Measurements from ENCODE around the gene TAF15. TPM values are rescaled to one million over a fixed set of nuclear protein-coding genes. Genes with fewer than 3 reads are reported as not detected.

Gene TAF15
- total and polyA plus RNA-seq, 7 experiments from 2014 or later, result 27.8 to 281 (median 193) TPM

DNA sequence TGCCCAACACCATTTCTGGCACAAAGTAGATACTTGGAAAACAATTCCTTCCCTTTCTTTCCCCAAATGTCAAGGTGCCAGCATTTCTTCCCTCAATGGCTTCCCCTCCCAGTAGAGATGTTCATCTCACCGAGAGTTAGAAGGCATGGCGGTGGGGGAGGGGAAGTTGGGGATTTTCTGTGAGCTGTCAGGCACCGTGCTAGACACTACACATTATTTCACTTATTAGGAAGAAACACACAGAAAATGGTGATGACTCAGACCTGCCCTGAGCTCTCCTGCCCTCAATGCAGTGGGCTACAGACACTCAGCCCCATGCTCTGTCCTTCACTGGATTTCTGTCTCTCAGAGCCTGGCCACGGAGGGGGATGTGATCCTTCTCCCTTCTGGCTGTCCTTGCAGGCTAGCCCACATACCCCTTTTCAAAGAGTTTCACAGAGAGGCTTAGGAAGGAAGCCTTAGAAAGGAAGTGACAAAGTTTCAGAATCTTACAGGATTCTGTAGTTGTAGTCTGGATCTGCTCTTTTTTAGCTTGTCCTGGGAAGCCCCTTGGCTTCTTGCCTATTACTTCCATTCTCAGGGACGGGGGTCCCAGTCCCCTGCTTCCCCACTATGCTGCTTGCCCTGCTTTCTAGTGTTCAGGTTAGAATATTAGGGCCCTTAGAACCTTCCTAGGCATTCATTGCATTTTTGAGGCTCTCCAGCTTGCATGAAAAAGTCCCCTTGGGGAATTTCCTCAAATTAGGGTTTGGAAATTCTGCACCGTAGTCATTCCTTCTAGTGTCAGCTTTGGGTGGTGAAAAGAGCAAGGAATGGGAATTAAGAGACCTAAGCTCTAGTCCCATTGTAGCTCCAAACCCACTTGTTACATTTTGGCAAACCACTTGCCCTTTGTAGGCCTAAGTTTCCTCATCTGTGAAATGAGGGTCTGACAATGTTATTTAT is 83.1 kb downstream of the TAF15 start:
- Histone ChIP-seq H3K27me3 (ENCODE audit: control insufficient read depth in 2 of 2, insufficient read depth in 2 of 2, low read length in 2 of 2) (no peaks in the 10 kb centered on the region), H3K36me3 (ENCODE audit: control insufficient read depth in 2 of 3, insufficient read depth in 3 of 3, low read length in 3 of 3) (no peaks in the 10 kb centered on the region), H3K4me3 (ENCODE audit: low read length) (no peak overlapping the region), H3K27ac (ENCODE audit: low read depth, low read length) (no peak overlapping the region), H3K4me1 (ENCODE audit: control insufficient read depth in 2 of 2, insufficient read depth in 2 of 2, low read length in 2 of 2) (peaks cover 0 to 71% of the 10 kb centered on the region in 2 donors), H3K9me3 (ENCODE audit: control insufficient read depth in 2 of 3, low read length in 3 of 3) (no peaks in the 10 kb centered on the region)
- ChIA-PET CTCF (no interaction called here), POLR2A (no interaction called here)
- intact Hi-C loops (cut with micrococcal nuclease), result loop anchor here in 1 of 2 donors (5.0 kb wide), 1 partner anchor 45 kb away; no protein-coding TSS in a partner anchor
- Mint-ChIP-seq H3K36me3 (peaks cover 0 to 14% (median 0%) of the 10 kb centered on the region in 5 donors), H3K4me3 (peak overlapping the region in 1 of 10 donors; percentile 46), H3K27me3 (peaks cover 0 to 5% (median 0%) of the 10 kb centered on the region in 5 donors), H3K27ac (peak overlapping the region in 1 of 9 donors; percentile 89), H3K4me1 (peaks cover 0 to 62% (median 7%) of the 10 kb centered on the region in 7 donors), H3K9me3 (peaks cover 0 to 2% (median 0%) of the 10 kb centered on the region in 11 donors)
- peak; percentile 45 for ATAC-seq
- peak in 1 of 9 donors; percentile 61 for DNase-seq

DNA sequence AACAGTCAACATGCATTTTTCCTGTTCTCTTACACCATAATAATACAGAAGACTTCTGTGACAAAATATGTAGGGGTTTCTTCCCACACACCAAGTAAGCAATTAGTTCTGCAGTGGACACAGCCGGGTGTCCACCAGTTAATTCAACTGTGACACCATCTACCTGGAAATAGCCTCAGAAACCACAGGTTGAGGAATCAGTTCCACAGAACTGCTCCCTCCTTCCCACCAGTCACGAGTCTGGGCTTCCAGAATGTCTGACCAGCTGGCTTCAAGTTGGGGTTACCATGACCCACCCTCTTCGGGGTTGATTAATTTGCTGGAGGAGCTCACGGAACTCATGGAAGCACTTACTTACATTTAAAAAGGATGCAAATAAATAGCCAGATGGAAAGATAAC is 84.5 kb downstream of the TAF15 start:
- ATAC-seq, result no peak
- DNase-seq, result no peak
- Mint-ChIP-seq H3K36me3 (peaks cover 0 to 12% (median 0%) of the 10 kb centered on the region in 5 donors), H3K9me3 (peaks cover 0 to 2% (median 0%) of the 10 kb centered on the region in 11 donors), H3K27ac (no peak overlapping the region), H3K4me3 (no peak overlapping the region), H3K4me1 (peaks cover 0 to 70% (median 11%) of the 10 kb centered on the region in 7 donors), H3K27me3 (peaks cover 0 to 6% (median 0%) of the 10 kb centered on the region in 5 donors)
- Histone ChIP-seq H3K27me3 (ENCODE audit: control insufficient read depth in 2 of 2, insufficient read depth in 2 of 2, low read length in 2 of 2) (no peaks in the 10 kb centered on the region), H3K4me3 (ENCODE audit: low read length) (no peak overlapping the region), H3K9me3 (ENCODE audit: control insufficient read depth in 2 of 3, low read length in 3 of 3) (no peaks in the 10 kb centered on the region), H3K27ac (ENCODE audit: low read depth, low read length) (no peak overlapping the region), H3K4me1 (ENCODE audit: control insufficient read depth in 2 of 2, insufficient read depth in 2 of 2, low read length in 2 of 2) (peaks cover 0 to 77% of the 10 kb centered on the region in 2 donors), H3K36me3 (ENCODE audit: control insufficient read depth in 2 of 3, insufficient read depth in 3 of 3, low read length in 3 of 3) (no peaks in the 10 kb centered on the region)
- CTCF ChIA-PET, result no interaction called here
- intact Hi-C loops (cut with micrococcal nuclease), result loop anchor here in 1 of 2 donors (5.0 kb wide), 1 partner anchor 46 kb away; no protein-coding TSS in a partner anchor
- POLR2A ChIA-PET, result no interaction called here

DNA sequence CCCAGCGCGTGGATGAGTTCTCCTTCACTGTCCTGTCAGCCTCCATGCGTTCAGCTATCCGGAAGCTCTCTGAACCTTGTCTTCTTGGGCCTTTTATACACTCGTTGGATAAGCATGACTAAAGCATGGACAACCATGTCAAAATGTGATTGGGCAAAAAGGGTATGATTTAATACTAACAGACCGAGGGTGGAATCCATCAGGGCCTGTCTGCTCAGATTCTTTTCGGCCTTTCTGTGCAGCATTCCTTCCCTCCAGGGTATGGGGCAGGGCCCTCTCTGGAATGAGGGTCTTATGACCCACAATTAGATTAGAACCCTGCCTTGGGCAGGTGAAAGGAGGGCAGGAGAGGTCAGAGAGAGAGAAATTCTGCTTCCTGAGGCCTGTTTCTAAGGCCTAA is 84.9 kb downstream of the TAF15 start:
- Mint-ChIP-seq H3K36me3 (peaks cover 0 to 12% (median 0%) of the 10 kb centered on the region in 5 donors), H3K9me3 (peaks cover 0 to 2% (median 0%) of the 10 kb centered on the region in 11 donors), H3K4me1 (peaks cover 0 to 70% (median 11%) of the 10 kb centered on the region in 7 donors), H3K27ac (peak overlapping the region in 1 of 9 donors; percentile 29), H3K4me3 (no peak overlapping the region), H3K27me3 (peaks cover 0 to 11% (median 0%) of the 10 kb centered on the region in 5 donors)
- POLR2A ChIA-PET, result no interaction called here
- Histone ChIP-seq H3K27me3 (ENCODE audit: control insufficient read depth in 2 of 2, insufficient read depth in 2 of 2, low read length in 2 of 2) (no peaks in the 10 kb centered on the region), H3K27ac (ENCODE audit: low read depth, low read length) (no peak overlapping the region), H3K4me1 (ENCODE audit: control insufficient read depth in 2 of 2, insufficient read depth in 2 of 2, low read length in 2 of 2) (peaks cover 0 to 78% of the 10 kb centered on the region in 2 donors), H3K4me3 (ENCODE audit: low read length) (no peak overlapping the region), H3K9me3 (ENCODE audit: control insufficient read depth in 2 of 3, low read length in 3 of 3) (no peaks in the 10 kb centered on the region), H3K36me3 (ENCODE audit: control insufficient read depth in 2 of 3, insufficient read depth in 3 of 3, low read length in 3 of 3) (no peaks in the 10 kb centered on the region)
- intact Hi-C loops (cut with micrococcal nuclease), result loop anchor here in 1 of 2 donors (5.0 kb wide), 1 partner anchor 47 kb away; no protein-coding TSS in a partner anchor
- DNase-seq, result no peak
- CTCF ChIA-PET, result no interaction called here
- ATAC-seq, result no peak

DNA sequence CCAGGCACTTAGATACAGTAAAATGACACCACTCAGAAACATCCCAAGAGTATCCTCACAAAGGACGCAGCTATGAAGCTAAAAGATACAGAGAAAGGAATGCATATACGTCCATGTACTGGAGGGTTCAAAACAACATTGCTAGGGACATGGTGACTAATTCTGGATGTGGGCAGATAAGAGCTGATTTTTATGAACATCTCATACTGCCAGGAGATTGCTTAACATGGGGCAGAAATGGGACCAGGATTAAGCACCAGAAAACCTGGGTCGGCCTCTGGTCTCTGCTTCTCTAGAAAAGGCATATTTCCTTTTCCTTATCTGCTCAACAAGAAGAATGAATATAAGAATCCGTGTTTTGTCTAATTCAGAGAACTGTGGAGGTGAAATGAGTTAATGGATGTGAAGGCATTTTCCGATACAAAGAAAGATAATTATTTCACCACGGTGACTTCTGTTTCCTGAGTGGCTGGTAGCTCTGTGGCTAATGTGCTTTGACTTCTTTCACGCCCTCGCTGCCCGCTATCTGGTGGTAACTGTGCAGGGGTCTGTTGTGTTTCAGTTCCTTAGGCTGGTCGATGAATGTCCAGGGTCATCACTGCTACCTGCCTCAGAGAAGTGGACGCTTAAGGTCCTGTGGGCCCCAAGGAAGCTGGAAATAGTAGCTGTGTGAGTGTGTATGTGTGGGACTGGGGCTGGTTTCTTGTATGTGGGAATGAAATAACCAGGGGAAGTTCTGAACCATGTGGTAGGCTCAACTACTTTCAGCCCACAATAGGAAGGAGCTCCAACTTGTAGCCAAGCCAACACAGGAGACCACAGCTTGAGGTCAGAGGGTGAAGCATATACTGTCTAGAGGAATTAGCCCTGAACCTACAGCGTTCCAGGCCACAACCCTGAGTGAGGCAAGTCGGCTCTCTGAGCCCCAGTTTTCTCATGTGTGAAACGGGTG is 86.6 kb downstream of the TAF15 start:
- ChIA-PET POLR2A (no interaction called here), CTCF (no interaction called here)
- Mint-ChIP-seq H3K4me1 (peaks cover 0 to 68% (median 8%) of the 10 kb centered on the region in 7 donors), H3K4me3 (peak overlapping the region in 2 of 10 donors; percentile 41 to 58), H3K27ac (peak overlapping the region in 1 of 9 donors; percentile 89), H3K27me3 (peaks cover 0 to 19% (median 0%) of the 10 kb centered on the region in 5 donors), H3K36me3 (peaks cover 0 to 15% (median 0%) of the 10 kb centered on the region in 5 donors), H3K9me3 (no peaks in the 10 kb centered on the region)
- ATAC-seq (peak; percentile 73), DNase-seq (peak in 1 of 9 donors; percentile 38)
- no peak overlapping the region for H3K27ac ChIP-seq (ENCODE audit: low read depth, low read length)
- peaks cover 0 to 81% of the 10 kb centered on the region in 2 donors for H3K4me1 ChIP-seq (ENCODE audit: control insufficient read depth in 2 of 2, insufficient read depth in 2 of 2, low read length in 2 of 2)
- intact Hi-C loops (cut with micrococcal nuclease), result loop anchor here in 1 of 2 donors (5.0 kb wide), 1 partner anchor 36 kb away; the partner anchor contains the start of gene RDM1
- no peak overlapping the region for H3K4me3 ChIP-seq (ENCODE audit: low read length)
- no peaks in the 10 kb centered on the region for H3K27me3 ChIP-seq (ENCODE audit: control insufficient read depth in 2 of 2, insufficient read depth in 2 of 2, low read length in 2 of 2)
- no peaks in the 10 kb centered on the region for H3K9me3 ChIP-seq (ENCODE audit: control insufficient read depth in 2 of 3, low read length in 3 of 3)
- no peaks in the 10 kb centered on the region for H3K36me3 ChIP-seq (ENCODE audit: control insufficient read depth in 2 of 3, insufficient read depth in 3 of 3, low read length in 3 of 3)

Other genes starting within 250 kb of the TAF15 start
- not detected for gene SLFN14, start 248.7 kb upstream of the TAF15 start, total RNA-seq
- gene SLFN14, start 248.7 kb upstream of the TAF15 start, polyA plus RNA-seq, result under 1 TPM in 1 of 2 donors, not detected in 1; 0.06 TPM
- 1 to 10 TPM; 2.9 to 8.0 (median 5.3) TPM for gene PEX12, start 230.9 kb upstream of the TAF15 start, total RNA-seq
- 1 to 10 TPM; 2.2 to 5.0 TPM for gene PEX12, start 230.9 kb upstream of the TAF15 start, polyA plus RNA-seq
- gene AP2B1, start 222.2 kb upstream of the TAF15 start, total RNA-seq, result 100 to 1,000 TPM in 4 of 5 experiments, 10 to 100 TPM in 1; 84.7 to 197 (median 136) TPM
- 10 to 100 TPM; 49.0 to 66.0 TPM for gene AP2B1, start 222.2 kb upstream of the TAF15 start, polyA plus RNA-seq
- under 1 TPM; 0.34 to 0.76 (median 0.60) TPM for gene RASL10B, start 77.8 kb upstream of the TAF15 start, total RNA-seq
- gene RASL10B, start 77.8 kb upstream of the TAF15 start, polyA plus RNA-seq, result under 1 TPM; 0.14 to 0.37 TPM
- under 1 TPM in 4 of 5 experiments, not detected in 1; 0.16 to 0.49 (median 0.24) TPM for gene GAS2L2, start 56.2 kb upstream of the TAF15 start, total RNA-seq
- not detected for gene GAS2L2, start 56.2 kb upstream of the TAF15 start, polyA plus RNA-seq
- gene C17orf50, start 48.6 kb upstream of the TAF15 start, total RNA-seq, result not detected
- gene C17orf50, start 48.6 kb upstream of the TAF15 start, polyA plus RNA-seq, result under 1 TPM in 1 of 2 donors, not detected in 1; 0.27 TPM
- 10 to 100 TPM in 3 of 5 experiments, 1 to 10 TPM in 1, not detected in 1; 2.9 to 15.1 (median 14.0) TPM for gene MMP28, start 13.8 kb upstream of the TAF15 start, total RNA-seq
- 10 to 100 TPM; 19.7 to 33.1 TPM for gene MMP28, start 13.8 kb upstream of the TAF15 start, polyA plus RNA-seq
- gene HEATR9, start 59.4 kb downstream of the TAF15 start, total RNA-seq, result 1 to 10 TPM in 1 of 5 experiments, under 1 TPM in 1, not detected in 3; 0.22 to 1.9 TPM
- gene HEATR9, start 59.4 kb downstream of the TAF15 start, polyA plus RNA-seq, result under 1 TPM in 1 of 2 donors, not detected in 1; 0.09 TPM
- 100 to 1,000 TPM in 1 of 5 experiments, 10 to 100 TPM in 4; 17.0 to 192 (median 29.1) TPM for gene CCL5, start 70.9 kb downstream of the TAF15 start, total RNA-seq
- 1 to 10 TPM; 2.8 to 4.1 TPM for gene CCL5, start 70.9 kb downstream of the TAF15 start, polyA plus RNA-seq
- 1 to 10 TPM in 1 of 5 experiments, not detected in 4; 6.9 TPM for gene RDM1, start 121.3 kb downstream of the TAF15 start, total RNA-seq
- under 1 TPM in 1 of 2 donors, not detected in 1; 0.39 TPM for gene RDM1, start 121.3 kb downstream of the TAF15 start, polyA plus RNA-seq
- gene LYZL6, start 134.2 kb downstream of the TAF15 start, total RNA-seq, result not detected
- not detected for gene LYZL6, start 134.2 kb downstream of the TAF15 start, polyA plus RNA-seq
- gene CCL16, start 172.0 kb downstream of the TAF15 start, total RNA-seq, result not detected
- gene CCL16, start 172.0 kb downstream of the TAF15 start, polyA plus RNA-seq, result not detected
- not detected for gene CCL14, start 177.2 kb downstream of the TAF15 start, total RNA-seq
- not detected for gene CCL14, start 177.2 kb downstream of the TAF15 start, polyA plus RNA-seq
- not detected for gene CCL15, start 192.1 kb downstream of the TAF15 start, total RNA-seq
- not detected for gene CCL15, start 192.1 kb downstream of the TAF15 start, polyA plus RNA-seq
- gene CCL23, start 208.5 kb downstream of the TAF15 start, total RNA-seq, result not detected
- gene CCL23, start 208.5 kb downstream of the TAF15 start, polyA plus RNA-seq, result not detected